Activated CD8-positive, alpha-beta T cell treated with anti-CD3 and anti-CD28 coated beads for 36 hours (primary cell): ENCODE measurements around the gene TBC1D23. TPM values are rescaled to one million over a fixed set of nuclear protein-coding genes. Genes with fewer than 3 reads are reported as not detected.

Experiments used
- ATAC-seq: fragments of 200-7000 bp; cut with Tn5 transposase; one replicate; pipeline ENCODE4 v1.10.0; 2021; ENCODE audit warnings: mild to moderate bottlenecking, moderate library complexity
- CTCF ChIA-PET: fragments of 350-600 bp; sonication (Branson Sonifier 250); formaldehyde crosslinking; loops from one replicate; lab custom pipeline; 2021; ENCODE audit warnings: antibody characterized with exemption; lab: Charles Lee
- POLR2A ChIA-PET: fragments of 350-600 bp; sonication (Branson Sonifier 250); formaldehyde crosslinking; loops from one replicate; lab custom pipeline; 2021; ENCODE audit warnings: antibody characterized with exemption; lab: Charles Lee
- DNase-seq: peaks from one replicate; pipeline ENCODE4 v3.0.0-alpha.2; 2020
- H3K27ac Mint-ChIP-seq: one replicate; pipeline ENCODE4 v1.8.0; 2021; ENCODE audit warnings: mild to moderate bottlenecking, mixed read lengths
- H3K27me3 Mint-ChIP-seq: one replicate; pipeline ENCODE4 v1.8.0; 2021; ENCODE audit warnings: mixed read lengths
- H3K36me3 Mint-ChIP-seq: one replicate; pipeline ENCODE4 v1.8.0; 2021; ENCODE audit warnings: low read depth, mixed read lengths
- H3K4me1 Mint-ChIP-seq: one replicate; pipeline ENCODE4 v1.8.0; 2021; ENCODE audit warnings: low read depth, mixed read lengths
- H3K4me3 Mint-ChIP-seq: one replicate; pipeline ENCODE4 v1.8.0; 2021; ENCODE audit warnings: mild to moderate bottlenecking, moderate library complexity, mixed read lengths
- H3K9me3 Mint-ChIP-seq: one replicate; pipeline ENCODE4 v1.8.0; 2021; ENCODE audit warnings: mixed read lengths
- intact Hi-C: fragments of 100-400 bp; cut with micrococcal nuclease; formaldehyde crosslinking; loops from one replicate; pipeline ENCODE4 v1.10.0; 2022
- total RNA-seq, 2 experiments: library from RNA; stranded (reverse); gene quantifications; one replicate each; pipeline ENCODE4 v1.2.3, GENCODE V29; 2021
- TF ChIP-seq, protein P1 (sequence below): fragments of 200-600 bp; IDR thresholded peaks from one replicate; pipeline ENCODE4 v1.8.0; 2022; ENCODE audit warnings: antibody characterized with exemption, mild to moderate bottlenecking

TBC1D23 gene
- total RNA-seq: 10 to 100 TPM; 14.4 to 20.5 TPM

DNA sequence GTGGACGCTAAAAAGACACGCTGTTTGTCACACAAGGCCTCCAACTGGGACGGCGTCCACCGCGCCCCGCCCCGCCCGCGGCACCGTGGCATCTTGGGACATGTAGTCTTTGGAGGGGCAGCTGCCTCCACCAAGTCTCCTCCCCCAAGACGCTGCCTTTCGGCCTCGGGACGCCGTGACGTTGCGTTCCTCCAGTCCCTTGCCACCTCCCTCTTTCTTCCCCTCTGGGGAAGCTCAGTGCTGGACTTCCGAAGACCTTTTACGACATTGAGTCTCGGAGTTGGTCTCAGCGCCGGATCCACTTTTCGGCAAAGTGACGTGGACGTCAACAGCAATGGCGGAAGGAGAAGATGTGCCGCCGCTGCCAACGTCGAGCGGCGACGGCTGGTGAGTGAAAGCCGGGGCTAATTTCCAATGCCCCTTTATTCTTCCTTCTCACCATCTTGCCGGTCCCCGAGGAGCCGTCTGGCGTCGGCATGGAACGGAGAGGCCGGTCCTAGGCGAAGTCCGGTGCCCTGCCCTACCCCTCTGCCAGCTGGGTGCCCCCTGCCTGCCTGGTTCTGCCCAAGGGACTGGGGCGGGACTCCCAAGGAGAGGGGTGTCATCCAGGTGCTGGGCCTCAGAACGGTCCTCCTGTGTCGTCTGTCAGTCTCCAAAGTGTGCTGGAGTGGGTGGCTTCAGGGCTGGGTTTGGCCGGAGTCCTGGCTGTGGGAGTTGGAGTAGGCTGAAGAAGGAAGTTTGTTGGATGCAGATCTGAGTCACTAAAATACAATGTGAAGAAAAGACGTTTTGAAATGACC, at the start of gene TBC1D23:
Gene TBC1D23, plus strand, starts transcription at position 308 of the 800 bp plus-strand sequence. Its CDS starts 27 bp downstream, at position 335.
- ATAC-seq (peak; percentile 100), DNase-seq (peak; percentile 98)
- H3K4me1 Mint-ChIP-seq: peaks cover 53% of the 10 kb centered on the region
- H3K9me3 Mint-ChIP-seq: no peaks in the 10 kb centered on the region
- H3K36me3 Mint-ChIP-seq: no peaks in the 10 kb centered on the region
- TF ChIP-seq, protein P1, sequence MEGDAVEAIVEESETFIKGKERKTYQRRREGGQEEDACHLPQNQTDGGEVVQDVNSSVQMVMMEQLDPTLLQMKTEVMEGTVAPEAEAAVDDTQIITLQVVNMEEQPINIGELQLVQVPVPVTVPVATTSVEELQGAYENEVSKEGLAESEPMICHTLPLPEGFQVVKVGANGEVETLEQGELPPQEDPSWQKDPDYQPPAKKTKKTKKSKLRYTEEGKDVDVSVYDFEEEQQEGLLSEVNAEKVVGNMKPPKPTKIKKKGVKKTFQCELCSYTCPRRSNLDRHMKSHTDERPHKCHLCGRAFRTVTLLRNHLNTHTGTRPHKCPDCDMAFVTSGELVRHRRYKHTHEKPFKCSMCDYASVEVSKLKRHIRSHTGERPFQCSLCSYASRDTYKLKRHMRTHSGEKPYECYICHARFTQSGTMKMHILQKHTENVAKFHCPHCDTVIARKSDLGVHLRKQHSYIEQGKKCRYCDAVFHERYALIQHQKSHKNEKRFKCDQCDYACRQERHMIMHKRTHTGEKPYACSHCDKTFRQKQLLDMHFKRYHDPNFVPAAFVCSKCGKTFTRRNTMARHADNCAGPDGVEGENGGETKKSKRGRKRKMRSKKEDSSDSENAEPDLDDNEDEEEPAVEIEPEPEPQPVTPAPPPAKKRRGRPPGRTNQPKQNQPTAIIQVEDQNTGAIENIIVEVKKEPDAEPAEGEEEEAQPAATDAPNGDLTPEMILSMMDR: no peak
- intact Hi-C loops: no loop called here
- H3K4me3 Mint-ChIP-seq: peak within 1 kb of the TSS; percentile 88
- ChIA-PET CTCF (interaction anchor here (0.8 to 2.6 kb wide), 7 partner anchors 9 to 443 kb away, joined by 3 to 20 read pairs (median 4); partner anchors contain the start of gene CMSS1), POLR2A (interaction anchor here (0.9 to 2.5 kb wide), 6 partner anchors 9 to 443 kb away, joined by 3 to 8 read pairs (median 5); partner anchors contain the start of gene CMSS1)
- H3K27me3 Mint-ChIP-seq: no peaks in the 10 kb centered on the region
- H3K27ac Mint-ChIP-seq: peak within 1 kb of the TSS; percentile 93

DNA sequence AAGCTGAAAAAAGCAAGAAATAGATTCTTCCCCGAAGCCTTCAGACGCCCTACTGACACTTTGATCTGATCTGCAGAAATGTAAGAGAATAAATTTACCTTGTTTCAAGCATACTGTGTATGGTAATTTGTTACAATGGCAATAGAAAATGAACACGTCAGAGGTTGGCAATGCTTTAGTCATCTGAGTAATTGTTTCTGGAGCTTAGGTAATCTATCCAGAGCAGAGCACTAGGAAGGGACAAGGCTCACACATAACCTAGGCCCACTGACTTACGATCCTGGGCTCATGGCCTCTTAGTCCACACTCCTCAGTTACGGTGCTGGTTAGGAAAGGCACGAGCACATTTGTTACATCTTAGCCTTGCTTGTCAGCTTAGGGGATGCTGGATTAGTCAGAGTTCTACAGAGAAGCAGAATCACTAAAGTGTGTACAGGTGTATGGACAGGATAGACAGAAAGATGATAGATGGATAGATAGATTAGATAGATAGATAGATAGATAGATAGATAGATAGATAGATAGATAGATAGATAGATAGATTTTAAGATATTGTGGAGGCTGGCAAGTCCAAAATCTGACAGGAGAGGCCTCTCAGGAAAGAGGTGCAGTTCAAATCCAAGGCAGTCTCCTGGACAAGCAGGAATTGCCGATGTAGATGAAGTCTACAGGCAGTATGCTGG, 46.8 kb upstream of the TBC1D23 start:
- Mint-ChIP-seq H3K36me3 (peaks cover 2% of the 10 kb centered on the region), H3K4me3 (no peak overlapping the region), H3K4me1 (peaks cover 19% of the 10 kb centered on the region), H3K27ac (no peak overlapping the region), H3K27me3 (peaks cover 9% of the 10 kb centered on the region), H3K9me3 (peaks cover 2% of the 10 kb centered on the region)
- CTCF ChIA-PET: no interaction called here
- intact Hi-C loops: no loop called here
- DNase-seq (no peak), ATAC-seq (no peak)
- POLR2A ChIA-PET: interaction anchor here (0.6 kb wide), 1 partner anchor 55 kb away, joined by 3 read pairs; no protein-coding TSS in a partner anchor
- TF ChIP-seq, protein P1: no peak

DNA sequence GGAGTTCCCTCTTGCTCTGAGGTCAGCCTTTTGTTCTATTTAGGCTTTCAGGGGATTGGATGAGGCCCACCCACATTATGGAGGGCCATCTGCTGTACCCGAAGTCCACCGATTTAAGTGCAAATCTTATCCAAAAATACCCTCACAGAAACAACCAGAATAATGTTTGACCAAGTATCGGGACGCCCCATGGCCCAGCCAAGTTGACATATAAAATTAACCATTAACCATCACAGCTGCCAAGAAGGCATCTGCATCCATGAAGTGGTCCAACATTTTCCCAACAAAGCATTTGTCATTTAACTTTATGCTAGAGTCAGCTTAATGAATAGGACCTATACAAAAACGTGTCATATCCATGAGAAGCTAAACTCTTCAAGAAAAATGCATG, 46.2 kb upstream of the TBC1D23 start:
- Mint-ChIP-seq H3K4me1 (peaks cover 16% of the 10 kb centered on the region), H3K36me3 (peaks cover 6% of the 10 kb centered on the region), H3K9me3 (peaks cover 7% of the 10 kb centered on the region), H3K27me3 (peaks cover 12% of the 10 kb centered on the region), H3K27ac (no peak overlapping the region), H3K4me3 (no peak overlapping the region)
- ChIA-PET POLR2A (no interaction called here), CTCF (no interaction called here)
- no peak for DNase-seq
- intact Hi-C loops: no loop called here
- TF ChIP-seq, protein P1: no peak
- ATAC-seq: no peak

DNA sequence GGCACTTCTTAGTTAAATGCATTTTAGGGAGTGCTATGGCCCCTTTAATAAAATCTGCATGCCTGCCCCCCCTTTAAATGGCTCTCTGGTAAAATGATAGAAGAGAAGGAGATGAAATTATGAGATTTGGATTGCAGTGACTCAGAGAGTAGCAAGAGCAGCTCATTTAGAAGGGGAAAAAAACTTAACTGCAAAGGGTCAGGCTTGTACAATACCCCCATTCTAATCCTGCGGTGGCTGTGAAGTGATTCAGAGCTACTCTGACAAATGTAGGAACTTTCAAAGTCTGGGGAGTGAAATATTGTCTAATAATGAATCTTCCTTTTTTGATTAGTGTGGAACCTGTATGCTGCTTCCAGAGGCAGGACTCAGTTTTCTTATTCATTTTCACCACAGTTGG, 44.1 kb upstream of the TBC1D23 start:
- DNase-seq (no peak), ATAC-seq (no peak)
- TF ChIP-seq, protein P1: no peak
- CTCF ChIA-PET: no interaction called here
- peaks cover 10% of the 10 kb centered on the region for H3K9me3 Mint-ChIP-seq
- H3K4me3 Mint-ChIP-seq: no peak overlapping the region
- intact Hi-C loops: no loop called here
- POLR2A ChIA-PET: no interaction called here
- H3K4me1 Mint-ChIP-seq: no peaks in the 10 kb centered on the region
- H3K36me3 Mint-ChIP-seq: peaks cover 6% of the 10 kb centered on the region
- no peak overlapping the region for H3K27ac Mint-ChIP-seq
- H3K27me3 Mint-ChIP-seq: peaks cover 16% of the 10 kb centered on the region

DNA sequence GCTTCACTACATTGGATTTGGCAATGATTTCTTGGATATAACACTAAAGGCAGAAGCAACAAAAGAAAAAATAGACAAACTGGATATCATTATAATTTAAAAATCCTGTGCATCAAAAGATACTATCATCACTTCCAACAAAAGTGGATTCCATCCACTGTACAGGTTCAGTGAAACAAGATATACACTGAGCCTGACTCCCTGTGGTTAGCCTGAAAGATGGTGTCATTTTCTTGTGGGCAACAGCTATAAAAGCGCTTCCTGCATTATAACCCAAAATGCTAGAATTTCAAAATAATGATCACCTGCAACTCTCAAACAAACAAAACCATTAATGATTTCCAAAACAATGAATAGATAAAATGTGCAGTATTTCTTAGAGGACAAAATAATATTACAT, 39.6 kb upstream of the TBC1D23 start:
- Mint-ChIP-seq H3K4me3 (no peak overlapping the region), H3K27me3 (peaks cover 17% of the 10 kb centered on the region), H3K9me3 (peaks cover 10% of the 10 kb centered on the region), H3K4me1 (no peaks in the 10 kb centered on the region), H3K27ac (no peak overlapping the region), H3K36me3 (peaks cover 6% of the 10 kb centered on the region)
- no peak for DNase-seq
- CTCF ChIA-PET: no interaction called here
- TF ChIP-seq, protein P1: no peak
- no peak for ATAC-seq
- POLR2A ChIA-PET: no interaction called here
- intact Hi-C loops: no loop called here
